Stimulated activated CD8-positive, alpha-beta memory T cell treated with anti-CD3 and anti-CD28 coated beads, Interleukin-7, amount 100 ng/mL, for 48 hours (primary cell): ENCODE results near the gene DVL1.
"Not testable (repeated sequence)": the region's sequence is repeated elsewhere in the genome, so short reads cannot be mapped to it uniquely, and the experiment has no call there.

ENCODE experiments used
- DNase-seq, 2 donors: peaks; one replicate each; pipeline ENCODE4 v3.0.0-alpha.2; 2020; ENCODE audit warnings: low read depth in 1 of 2; ENCODE audit errors: extremely low read depth in 1 of 2

DVL1 gene

GRCh38 chr1:1349256-1350012 is at the start of gene DVL1:
TSS of gene DVL1 (minus strand) at chr1:1349418. CDS start at chr1:1349065, 353 bp downstream.
- peak in 1 of 2 donors; percentile 34 for DNase-seq

DNA sequence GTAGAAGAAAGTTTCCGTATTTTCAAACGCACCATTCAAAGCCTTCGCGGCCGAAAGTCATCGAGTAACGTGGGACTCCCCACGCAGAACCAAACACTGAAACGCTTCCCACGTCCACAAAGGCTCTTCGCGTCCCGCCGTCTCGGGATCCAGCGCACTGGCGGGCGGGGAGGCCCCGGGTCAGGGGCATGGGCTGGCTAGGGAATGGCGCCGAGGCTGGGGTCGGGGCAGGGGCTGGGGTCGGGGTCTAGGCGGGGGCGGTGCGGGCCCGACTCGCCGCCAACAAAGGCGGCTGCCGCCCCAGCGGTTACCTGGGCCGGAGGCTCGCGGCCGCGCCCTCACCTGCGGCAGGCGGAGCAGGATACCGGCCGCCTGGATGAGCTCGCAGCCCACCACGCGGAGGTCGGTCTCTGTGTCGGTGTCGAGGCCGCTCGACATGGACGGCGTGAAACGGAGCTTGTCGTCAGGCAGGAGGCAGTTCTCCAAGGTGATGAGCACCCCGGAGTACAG is 49.5 kb upstream of the DVL1 start:
- no peak for DNase-seq

DNA sequence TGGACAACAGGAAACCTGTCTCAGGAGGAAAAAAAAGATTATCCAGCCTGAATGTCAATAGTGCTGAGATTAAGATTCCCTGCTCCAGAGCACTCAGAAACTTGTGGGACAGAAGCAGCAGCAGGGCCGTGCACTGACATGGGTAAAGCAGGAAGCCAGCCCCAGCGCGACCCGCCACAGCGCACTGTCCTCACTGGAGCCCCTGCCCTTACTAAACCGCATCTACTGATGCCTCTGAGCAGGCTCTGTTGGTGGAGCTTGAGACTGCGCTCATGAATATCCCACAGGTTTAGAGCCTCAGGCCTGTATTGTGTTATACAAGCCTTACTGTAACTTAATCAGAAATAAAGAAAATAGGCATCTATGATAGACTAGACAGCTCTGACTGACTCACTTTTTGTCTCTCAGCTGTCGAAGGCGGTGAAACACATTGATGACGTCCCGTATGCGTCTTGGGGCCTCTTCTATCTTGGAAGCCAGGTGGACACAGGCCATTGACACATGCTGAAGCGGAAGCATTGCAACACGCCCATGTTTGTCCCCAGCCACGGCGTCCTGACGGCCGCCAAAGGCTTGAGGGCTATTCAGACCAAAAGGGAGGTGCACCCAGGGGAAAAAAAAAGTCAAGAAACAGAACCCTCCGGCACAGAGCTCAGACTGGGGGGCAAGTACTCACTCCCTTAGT is 48.8 kb upstream of the DVL1 start:
- DNase-seq = no peak

DNA sequence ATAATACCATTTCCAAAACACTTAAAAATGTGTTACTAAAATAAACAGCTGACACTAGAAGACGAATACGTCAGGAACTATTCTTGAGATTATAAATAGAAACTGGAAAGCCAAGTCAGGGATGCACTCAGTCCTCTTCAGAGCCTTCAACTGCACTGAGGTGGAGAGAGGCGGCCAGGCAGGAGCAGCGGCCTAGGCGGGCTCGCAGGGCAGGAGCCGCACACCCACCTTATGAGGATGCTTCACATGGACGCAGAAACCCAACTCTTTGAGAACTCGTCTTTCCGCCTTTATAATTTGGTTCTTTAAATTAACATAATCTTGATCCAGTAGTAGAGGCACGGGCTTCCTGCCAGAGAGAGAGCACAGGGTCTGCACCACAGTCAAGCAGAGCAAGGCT is 45.9 kb upstream of the DVL1 start:
- no peak for DNase-seq

DNA sequence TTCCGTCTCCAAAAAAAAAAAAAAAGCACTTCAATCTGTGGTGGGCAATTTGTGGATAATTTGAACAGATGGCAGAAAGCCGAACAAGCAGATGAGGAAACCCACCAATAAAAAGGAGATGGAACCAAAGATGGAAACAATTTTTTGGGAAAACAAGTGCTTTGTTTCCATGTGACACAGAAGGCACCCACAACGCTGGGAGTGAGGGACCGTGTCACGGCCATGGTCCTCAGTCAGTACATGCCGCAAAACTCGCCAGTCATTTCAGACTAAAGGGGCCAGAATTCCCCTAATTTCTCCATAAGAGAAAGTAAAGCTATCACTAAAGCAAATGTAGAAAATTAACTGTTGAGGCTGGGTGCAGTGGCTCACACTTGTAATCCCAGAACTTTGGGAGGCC is 44.9 kb upstream of the DVL1 start:
- no peak for DNase-seq

DNA sequence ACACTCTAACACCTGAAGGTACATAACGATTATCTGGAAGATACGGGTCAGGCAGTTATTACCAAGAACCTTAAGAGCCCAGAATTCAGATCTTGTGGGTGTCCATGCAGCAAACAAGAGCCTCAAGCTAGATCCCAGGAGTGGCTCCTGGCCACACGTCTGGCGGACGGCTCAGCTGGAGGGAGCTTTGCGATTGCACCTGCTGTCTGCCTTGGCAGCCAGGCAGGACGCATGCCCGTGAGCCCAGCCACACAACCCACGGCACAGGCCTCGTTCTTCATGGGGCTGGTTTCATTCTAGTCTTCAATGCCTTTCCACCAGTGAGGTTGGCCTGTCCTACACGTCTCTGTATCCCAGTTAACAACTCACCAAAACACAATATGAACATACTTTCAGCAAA is 44.2 kb upstream of the DVL1 start:
- DNase-seq = no peak

DNA sequence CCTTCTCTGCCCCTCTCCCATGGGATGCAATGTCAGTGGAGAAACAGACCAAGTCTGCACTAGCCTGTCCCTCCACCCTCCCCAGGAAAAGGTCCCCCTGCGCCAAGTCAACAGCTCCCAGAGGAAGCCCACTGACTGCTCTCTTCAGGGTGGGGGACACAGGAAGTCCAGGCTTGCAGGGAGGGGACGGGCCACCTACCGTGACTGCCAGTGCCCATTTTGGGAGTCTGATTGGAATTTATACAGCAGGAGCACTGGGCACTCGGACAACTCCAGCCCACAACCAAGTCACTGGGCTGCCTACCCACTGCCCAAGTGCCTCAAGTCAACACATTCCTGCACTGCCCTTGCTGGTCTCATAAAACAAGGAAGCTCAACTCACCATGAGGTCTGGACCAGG is 43.8 kb upstream of the DVL1 start:
- no peak for DNase-seq

DNA sequence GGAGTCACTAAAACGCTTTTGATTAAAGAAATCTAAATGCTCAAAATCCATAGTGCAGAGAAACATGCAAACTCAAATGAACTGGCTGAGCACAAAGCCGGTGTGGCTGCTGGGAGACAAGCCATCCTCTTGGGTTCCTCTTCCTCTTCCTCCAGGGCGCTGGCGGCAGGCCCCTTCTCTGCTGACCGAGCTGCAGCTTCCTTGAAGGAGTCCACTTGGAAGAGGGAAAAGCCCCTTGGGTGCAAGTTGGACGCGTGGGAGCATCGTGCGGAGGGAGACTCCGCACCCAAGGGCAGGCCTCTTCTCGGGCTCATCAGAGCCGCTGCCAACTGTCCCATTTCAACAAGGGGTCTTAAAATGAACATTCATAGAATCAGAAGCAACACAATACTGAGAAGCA is 42.0 kb upstream of the DVL1 start:
- no peak for DNase-seq

DNA sequence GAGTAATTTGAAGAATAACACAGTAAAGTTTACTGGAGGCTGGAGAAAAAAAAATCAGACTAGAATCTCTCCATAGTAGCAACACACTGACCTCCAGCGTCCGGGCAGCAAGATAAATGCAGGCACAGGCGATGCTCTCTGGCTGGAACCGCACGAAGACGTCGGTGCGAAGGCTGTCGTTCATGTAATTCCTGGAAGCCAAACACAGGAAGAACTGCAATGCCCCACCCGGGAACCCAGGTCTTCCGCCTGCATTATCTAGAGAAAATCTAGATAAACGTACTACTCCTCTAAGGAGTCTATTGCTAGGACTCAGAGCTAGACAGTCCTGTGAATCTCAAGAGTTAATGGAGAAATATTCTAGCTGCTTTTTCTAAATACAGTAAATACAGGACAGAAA is 41.5 kb upstream of the DVL1 start:
- no peak for DNase-seq

DNA sequence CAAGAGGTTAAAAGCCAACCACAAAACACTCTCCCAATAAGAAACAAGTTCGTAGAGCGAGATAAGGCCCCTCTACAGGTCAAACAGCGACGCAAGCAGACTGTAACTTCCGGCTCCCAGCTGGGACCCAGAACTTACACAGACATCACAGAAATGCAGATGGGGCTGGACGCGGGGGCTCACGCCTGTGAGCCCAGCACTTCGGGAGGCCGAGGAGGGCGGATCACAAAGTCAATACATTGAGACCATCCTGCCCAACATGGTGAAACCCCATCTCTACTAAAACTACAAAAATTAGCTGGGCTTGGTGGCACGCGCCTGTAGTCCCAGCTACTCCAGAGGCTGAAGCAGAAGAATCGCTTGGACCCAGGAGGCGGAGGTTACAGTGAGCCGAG is 38.9 kb upstream of the DVL1 start:
- DNase-seq = no peak

DNA sequence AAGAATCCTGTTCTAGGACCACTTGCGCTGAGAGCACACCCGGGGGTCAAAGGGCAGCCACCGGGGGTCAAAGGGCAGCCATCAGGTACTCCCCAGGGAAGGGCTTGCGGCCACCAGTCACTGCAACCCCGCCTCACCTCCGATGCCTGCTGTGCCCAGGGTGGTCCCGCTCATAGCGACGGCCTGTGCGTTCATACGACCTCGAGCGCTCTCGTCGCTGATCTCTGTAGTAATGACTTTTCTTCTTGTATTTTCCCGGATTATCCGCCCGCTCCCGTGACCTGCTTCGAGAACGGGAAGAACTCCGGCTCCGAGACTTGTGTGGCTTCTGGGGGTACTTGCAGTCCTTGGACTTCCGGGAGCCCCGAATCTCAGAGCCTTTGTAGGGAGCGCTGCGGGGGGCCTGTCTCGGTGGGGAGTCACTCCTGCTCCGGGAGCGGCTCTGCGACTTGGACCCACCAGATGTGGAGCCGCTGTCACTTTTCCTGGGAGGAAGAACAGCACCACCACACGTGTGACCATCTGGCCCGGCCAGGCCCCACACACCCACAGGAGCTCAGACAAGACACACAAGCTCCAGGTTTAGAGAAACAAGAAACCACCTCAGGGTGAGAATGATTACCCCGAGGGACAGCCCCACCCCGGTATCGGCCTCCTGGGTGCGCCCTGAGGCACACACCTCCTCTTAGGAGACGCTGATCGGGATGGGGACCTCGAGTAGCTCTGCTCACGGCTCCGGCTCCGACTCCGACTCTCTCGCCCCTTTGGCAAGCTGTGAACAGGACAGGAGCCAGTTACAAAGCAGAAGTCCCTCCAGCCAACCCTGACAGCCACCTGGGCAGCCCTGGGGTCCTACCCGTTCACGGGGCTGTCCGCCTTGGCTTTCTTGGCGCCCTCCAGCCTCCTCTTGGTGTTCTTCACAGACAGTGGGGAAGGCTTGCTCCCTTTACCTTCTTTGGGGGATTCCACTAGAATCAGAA is 38.2 kb upstream of the DVL1 start:
- no peak for DNase-seq

DNA sequence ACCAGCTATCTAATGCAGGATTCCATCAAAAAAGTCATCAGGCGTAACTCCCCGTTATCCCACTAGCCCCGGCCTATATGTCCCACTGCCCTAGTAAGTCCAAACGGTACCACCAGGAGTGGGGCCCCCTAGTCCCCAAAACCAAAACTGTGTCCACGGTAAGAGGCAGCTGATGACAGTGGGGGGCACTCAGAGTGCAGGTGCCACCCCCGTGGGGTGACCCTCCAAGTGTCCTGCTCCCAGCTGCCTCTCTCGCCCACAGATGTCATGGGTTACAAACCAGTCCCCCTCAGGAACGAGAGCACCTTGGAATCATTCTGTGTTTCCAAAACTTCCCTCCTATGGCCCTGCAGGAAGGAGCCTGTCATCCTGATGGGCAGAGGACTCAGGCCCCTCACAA is 36.7 kb upstream of the DVL1 start:
- no peak for DNase-seq

DNA sequence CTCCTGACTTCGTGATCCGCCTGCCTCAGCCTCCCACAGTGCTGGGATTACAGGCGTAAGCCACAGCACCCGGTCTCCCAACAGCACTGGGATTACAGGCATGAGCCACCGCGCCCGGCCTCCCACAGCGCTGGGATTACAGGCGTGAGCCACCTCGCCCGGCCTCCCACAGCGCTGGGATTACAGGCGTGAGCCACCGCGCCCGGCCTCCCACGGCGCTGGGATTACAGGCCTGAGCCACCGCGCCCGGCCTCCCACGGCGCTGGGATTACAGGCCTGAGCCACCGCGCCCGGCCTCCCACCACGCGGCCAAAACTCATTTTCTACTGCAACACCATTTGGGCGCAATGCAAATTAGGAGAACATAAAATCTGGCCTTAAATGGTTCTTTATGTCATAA is 36.1 kb upstream of the DVL1 start:
- not testable (repeated sequence) for DNase-seq

DNA sequence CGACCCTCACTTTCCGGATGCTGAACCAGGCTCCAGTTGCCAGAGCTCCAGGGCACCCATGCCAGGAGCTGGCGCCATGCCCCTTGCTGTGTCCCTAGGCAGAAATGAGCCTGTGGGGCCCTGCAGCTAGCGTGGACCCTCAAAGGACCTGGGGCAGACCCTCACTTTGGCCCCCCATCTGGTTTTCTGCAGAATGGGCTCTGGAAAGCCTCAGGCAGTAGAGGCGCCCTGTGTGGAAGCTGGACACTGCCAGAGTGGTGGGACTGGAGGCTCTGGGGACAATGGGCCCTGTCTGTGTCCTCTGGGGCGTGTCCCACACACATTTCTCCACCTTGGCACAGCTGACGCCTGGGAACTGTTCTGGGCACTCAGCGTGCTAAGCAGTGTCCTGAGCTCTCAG is 32.1 kb upstream of the DVL1 start:
- DNase-seq = no peak

GRCh38 chr1:1380860-1381259 is 31.6 kb upstream of the DVL1 start:
- no peak for DNase-seq

GRCh38 chr1:1377540-1378205 is 28.5 kb upstream of the DVL1 start:
- DNase-seq = no peak

DNA sequence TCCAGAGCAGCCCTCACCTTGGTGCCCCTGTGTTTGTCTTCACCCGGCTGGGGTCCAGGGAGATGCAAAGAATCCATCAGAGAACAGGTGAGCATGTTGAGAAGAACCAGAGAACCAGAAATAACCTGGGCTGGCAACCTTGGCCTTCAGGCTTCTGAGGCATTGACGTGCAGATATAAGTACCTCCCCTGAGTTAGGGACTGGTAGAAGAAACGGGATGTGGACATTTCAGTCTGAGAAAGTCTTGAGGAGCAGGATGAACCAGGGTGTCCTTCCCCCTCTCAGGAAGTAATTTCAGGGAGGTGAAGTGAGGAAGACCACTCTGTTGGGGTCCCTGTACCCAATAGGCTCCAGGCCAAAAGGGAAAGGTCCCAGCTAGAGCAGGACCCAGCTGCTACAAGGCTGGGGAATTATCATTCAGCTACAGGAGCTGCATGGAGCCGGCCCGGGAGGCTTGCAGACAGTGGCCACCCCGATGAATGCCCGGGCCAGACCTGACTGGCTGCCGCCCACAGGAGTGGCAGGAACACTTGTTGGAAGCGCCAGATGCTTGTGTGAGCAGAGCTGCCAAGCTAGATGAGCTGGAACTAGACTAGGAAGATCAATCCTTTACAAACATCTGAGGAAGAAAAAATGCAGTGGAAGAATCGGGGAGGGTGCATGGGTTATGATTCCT is 27.5 kb upstream of the DVL1 start:
- no peak for DNase-seq

DNA sequence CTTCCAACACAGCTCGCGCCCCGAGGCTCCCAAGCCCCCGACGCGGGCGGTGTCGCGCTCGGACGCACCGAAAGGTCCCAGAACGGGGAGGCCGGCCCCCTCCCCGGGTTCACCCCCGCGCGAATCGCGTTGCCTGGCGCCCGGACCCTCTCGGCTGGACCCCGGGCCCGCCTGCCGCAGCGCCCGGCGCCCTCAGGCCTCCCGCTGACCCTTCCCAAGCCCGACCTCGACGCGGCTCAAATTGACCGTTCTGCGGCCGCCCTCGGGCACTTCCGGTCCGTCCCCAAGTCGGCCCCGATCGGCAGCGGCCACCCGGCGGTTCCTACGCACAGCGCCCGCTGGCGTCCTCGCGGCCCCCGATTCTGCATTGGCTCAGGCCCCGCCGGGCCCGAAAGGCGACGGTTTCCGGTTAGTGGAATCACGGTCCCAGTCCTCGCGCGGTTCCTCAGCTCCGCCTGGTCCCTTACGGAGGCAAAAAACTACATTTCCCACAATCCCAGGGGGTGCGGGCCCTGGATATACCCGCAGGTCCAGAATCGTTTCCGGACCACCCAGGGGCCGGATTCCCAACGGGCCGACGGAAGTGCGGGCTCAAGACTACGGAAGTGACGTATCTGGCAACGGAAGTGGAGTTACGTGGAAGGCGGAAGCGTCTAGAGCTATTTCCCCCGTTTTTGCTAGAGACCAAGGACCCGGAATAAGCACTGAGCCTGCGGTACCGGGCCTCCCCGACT is 25.9 kb upstream of the DVL1 start, which contains the start of gene AURKAIP1:
AURKAIP1 (minus strand) TSS at position 279 of the 734 bp plus-strand sequence. CDS start 451 bp downstream, outside the sequence.
- peak; percentile 92 to 95 for DNase-seq

- no peak for DNase-seq
Measured at GRCh38 chr1:1374589-1374928, 25.3 kb upstream of the DVL1 start.
